ENCODE measurements around the gene KRTAP22-1. TPM values are rescaled to one million over a fixed set of nuclear protein-coding genes. Genes with fewer than 3 reads are reported as not detected.

KRTAP22-1 gene
- total and polyA plus RNA-seq, 2 of the 4 experiments (the other 2 are of a cell fraction): not detected

DNA sequence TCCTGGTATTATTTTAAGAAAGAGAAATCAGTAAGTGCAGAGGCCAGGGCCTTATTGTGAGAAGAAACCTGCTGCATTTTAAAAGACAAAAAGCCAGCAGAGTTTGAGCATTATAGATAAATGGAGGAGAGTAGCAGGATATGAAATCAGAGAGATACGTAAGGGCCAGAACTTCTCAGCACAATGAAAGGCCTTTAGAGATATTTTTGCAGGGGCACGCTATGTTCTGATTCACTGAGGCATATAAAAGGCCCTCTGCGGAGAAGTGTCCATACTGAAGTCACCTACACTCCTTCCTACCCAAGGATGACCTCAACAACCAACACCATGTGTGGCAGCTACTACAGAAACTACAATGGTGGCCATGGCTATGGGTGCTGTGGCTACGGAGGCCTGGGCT, 8.7 kb upstream of the KRTAP22-1 start, which contains the start of gene KRTAP6-3:
KRTAP6-3 (plus strand) TSS at position 301 of the 400 bp plus-strand sequence; CDS start at position 307, 6 bp downstream.
- Histone ChIP-seq H3K4me3 (ENCODE audit: insufficient read depth, low read depth, low read length) (no peak within 1 kb of the TSS), H3K36me3 (ENCODE audit: control insufficient read depth, insufficient read depth, low read length) (no peaks in the 10 kb centered on the region), H3K4me2 (ENCODE audit: low read depth, low read length) (no peak within 1 kb of the TSS), H3K27ac (ENCODE audit: insufficient read depth, low read length) (no peak within 1 kb of the TSS), H3K9ac (ENCODE audit: low read depth, low read length) (no peak within 1 kb of the TSS), H3K18ac (ENCODE audit: low read depth, low read length) (no peak within 1 kb of the TSS), H2BK20ac (ENCODE audit: low read depth, low read length) (no peak within 1 kb of the TSS), H3K9me1 (ENCODE audit: insufficient read depth, low read length) (no peaks in the 10 kb centered on the region), H3K9me3 (ENCODE audit: control insufficient read depth, insufficient read depth, low read length) (peaks cover 7% of the 10 kb centered on the region), H3K4me1 (ENCODE audit: control insufficient read depth, insufficient read depth, low read length) (no peaks in the 10 kb centered on the region), H3K4ac (ENCODE audit: low read depth, low read length) (no peak within 1 kb of the TSS), H4K8ac (ENCODE audit: low read depth in 2 of 2, low read length in 2 of 2) (no peak within 1 kb of the TSS), H4K91ac (ENCODE audit: insufficient read depth, low read depth, low read length) (no peak within 1 kb of the TSS), H4K5ac (ENCODE audit: low read depth, low read length) (no peak within 1 kb of the TSS), H2BK15ac (ENCODE audit: low read depth, low read length) (no peak within 1 kb of the TSS), H4K20me1 (ENCODE audit: insufficient read depth, low read length) (no peaks in the 10 kb centered on the region), H2BK120ac (ENCODE audit: low read depth, low read length) (no peak within 1 kb of the TSS), H2AFZ (replicated peaks; ENCODE audit: low read length, poor library complexity) (no peak within 1 kb of the TSS), H3K14ac (replicated peaks; ENCODE audit: low read depth, low read length) (no peak within 1 kb of the TSS), H2BK5ac (ENCODE audit: low read depth, low read length, poor library complexity, severe bottlenecking) (no peak within 1 kb of the TSS), H3K23ac (ENCODE audit: low read depth, low read length) (no peak within 1 kb of the TSS), H3K27me3 (ENCODE audit: control insufficient read depth, insufficient read depth, low read length) (no peaks in the 10 kb centered on the region), H3K79me1 (ENCODE audit: low read depth in 1 of 2, low read length in 2 of 2) (no peaks in the 10 kb centered on the region), H2AK9ac (replicated peaks; ENCODE audit: low read depth, low read length, poor library complexity) (no peak within 1 kb of the TSS), H2AK5ac (ENCODE audit: low read depth, low read length) (no peak within 1 kb of the TSS), H3K56ac (ENCODE audit: extremely low read depth, insufficient read depth, low read length) (no peak within 1 kb of the TSS; the same call in 1 of the 2 replicates)
- ChIA-PET CTCF (no interaction called here), POLR2A (ENCODE audit: unreplicated experiment) (no interaction called here)
- ATAC-seq (ENCODE audit: low read depth): no peak
- no TSS peak for BruUV-seq (replicated peaks)
- no peak for TF ChIP-seq RAD21 (IDR thresholded peaks at IDR 0.05; ENCODE audit: low read length)
- TF ChIP-seq MAFK (IDR thresholded peaks at IDR 0.05; ENCODE audit: low read depth, low read length): no peak
- no peak for DNase-seq
- intact Hi-C loops (cut with micrococcal nuclease) (no loop called here), dilution Hi-C loops (cut with HindIII; ENCODE audit: low sequenced_read_pairs, unreplicated experiment) (no loop called here), in situ Hi-C loops (cut with MboI; ENCODE audit: low sequenced_read_pairs) (no loop called here)
- no CpG with 5 or more reads among the region's 4 CpGs for WGBS, 2 experiments (ENCODE audit: extremely low coverage in 2 of 2, insufficient read length in 1 of 2)

Measured in IMR-90 (cell line).